Measurements from ENCODE around the gene MMD2.
"Not testable (repeated sequence)": the region's sequence is repeated elsewhere in the genome, so short reads cannot be mapped to it uniquely, and the experiment has no call there.

The MMD2 gene

GRCh38 chr7:4893188-4893587 is 65.8 kb downstream of the MMD2 start:
- not testable (repeated sequence) for DNase-seq

DNA sequence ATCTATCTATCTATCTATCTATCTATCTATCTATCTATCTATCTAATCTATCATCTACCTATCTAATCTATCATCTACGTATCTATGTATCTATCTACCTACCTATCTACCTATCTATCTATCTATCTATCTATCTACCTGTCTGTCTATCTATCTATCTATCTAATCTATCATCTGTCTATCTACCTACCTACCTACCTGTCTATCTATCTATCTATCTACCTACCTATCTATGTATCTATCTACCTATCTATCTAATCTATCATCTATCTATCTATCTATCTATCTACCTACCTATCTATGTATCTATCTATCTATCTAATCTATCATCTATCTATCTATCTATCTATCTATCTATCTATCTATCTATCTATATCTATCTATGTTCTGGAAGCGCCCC is 67.5 kb downstream of the MMD2 start:
- not testable (repeated sequence) for DNase-seq

- DNase-seq = no peak
These were observed 69.3 kb downstream of the MMD2 start for GRCh38 chr7:4889682-4890081.

- DNase-seq = no peak
These were observed 70.8 kb downstream of the MMD2 start for GRCh38 chr7:4888161-4888560.

- no peak for DNase-seq
These were observed 72.3 kb downstream of the MMD2 start for GRCh38 chr7:4886671-4887070.

- DNase-seq = no peak
These were observed 73.6 kb downstream of the MMD2 start for GRCh38 chr7:4885317-4885807.

GRCh38 chr7:4884164-4884563 is 74.8 kb downstream of the MMD2 start:
- no peak for DNase-seq

DNA sequence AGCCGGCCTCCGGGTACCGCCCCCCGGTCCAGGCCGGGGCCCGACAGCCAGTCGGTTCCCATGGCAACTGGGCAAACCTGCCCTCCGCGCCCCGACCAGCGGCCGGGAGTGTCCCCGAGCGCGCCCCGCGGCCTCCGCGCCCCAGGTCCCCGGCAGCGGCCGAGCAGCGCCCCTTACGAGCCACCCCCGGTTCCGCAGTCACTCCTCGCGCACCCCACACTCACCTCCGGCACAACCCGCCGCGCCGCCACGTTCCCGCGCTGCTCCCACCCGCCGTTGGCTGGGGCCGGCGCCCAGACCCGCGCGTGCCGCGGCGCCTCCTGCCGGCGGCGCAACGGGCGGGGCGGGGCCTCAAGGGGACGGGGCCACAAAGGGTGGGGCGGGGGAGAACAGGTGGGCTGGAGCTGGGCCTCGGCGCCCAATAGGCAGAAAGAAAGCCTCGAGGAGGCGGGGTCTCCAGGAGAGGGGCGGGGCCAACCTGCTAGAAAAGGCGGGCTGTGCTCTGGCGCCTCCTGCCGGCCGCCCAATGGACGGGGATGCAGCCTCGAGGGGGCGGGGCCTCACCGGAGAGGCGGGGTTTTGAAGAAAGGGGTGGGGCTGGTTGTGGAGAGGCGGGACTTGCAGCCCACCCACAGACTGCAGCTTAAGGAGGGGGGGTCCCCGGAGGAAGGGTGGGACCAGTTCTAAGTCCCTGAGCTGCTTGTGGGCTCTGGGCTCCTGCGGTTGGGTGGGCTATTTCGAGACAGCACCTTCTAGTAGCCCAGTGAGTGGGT is 75.4 kb downstream of the MMD2 start, which contains the start of gene RADIL:
Gene RADIL, minus strand, starts transcription at position 345 of the 773 bp plus-strand sequence. CDS start 5,577 bp downstream, outside the sequence.
- DNase-seq = peak; percentile 94

DNA sequence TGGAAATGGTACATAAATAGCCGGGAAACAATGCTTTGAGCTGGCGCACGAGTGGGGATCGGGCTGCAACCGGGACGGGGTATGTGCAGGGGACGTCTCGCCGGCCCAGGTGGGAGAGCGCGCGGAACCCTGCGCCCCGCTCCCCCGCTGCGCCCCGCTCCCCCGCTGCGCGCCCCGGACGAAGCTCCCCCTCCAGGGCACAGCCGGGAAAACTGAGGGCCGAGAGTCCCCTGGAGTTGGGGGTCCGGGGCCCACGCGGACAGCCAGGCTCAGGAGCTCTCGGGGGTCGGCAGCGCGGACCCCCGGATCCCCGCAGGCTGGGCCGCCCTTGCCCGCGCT is 76.0 kb downstream of the MMD2 start:
- DNase-seq = no peak

- no peak for DNase-seq
These were observed 76.6 kb downstream of the MMD2 start for GRCh38 chr7:4882169-4883032.

DNA sequence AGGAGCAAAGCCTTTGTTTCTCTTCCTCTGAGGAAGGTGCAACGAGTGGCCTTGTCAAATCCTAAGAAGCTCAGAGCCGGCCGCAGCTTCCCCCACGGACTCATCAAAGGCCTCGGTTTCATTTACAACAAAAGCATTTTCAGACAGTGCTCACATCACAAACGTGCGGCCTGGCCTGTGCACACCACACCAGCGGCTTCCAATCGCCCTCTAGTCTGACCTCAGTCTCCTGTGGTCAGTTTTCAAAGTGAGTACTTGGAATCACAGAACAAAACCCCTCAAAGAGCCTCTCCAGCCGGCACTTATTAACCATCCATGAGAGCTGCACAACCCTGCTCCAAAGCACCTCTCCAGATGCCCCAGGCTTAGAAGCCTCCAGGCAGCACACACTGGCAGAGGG is 78.8 kb downstream of the MMD2 start:
- DNase-seq = no peak

DNA sequence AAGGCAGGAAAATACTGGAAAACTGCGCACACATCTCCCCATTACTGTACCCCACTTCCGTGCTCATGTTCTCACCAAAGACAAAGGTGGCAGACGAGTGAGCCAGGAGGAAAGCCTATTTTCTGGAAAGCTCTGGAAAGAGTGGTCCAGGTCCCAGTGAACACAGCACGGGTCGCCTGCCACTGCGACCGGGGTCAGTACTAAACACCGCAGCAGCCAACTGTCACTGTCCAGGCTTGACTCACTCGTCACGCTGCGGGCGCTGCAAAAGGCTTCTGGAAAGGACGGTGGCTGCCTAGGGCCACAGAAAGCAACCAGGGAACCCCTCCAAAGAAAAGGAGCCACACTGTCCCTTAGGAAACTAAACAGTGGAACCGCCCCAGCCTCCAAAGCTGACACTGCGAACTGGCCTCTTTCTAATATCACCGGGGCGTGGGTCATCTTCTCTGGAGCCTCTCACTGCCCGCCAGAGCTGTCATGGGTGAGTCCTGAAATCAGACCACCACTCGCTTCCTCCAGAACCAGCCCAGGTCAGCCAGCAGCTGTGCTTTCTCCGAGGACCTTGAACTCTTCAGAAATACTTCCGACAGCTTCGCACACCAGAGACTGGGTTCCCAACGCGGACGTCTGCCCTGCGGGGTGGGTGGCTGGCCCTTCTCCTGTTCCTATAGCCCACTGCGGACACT is 79.4 kb downstream of the MMD2 start:
- DNase-seq = no peak

DNA sequence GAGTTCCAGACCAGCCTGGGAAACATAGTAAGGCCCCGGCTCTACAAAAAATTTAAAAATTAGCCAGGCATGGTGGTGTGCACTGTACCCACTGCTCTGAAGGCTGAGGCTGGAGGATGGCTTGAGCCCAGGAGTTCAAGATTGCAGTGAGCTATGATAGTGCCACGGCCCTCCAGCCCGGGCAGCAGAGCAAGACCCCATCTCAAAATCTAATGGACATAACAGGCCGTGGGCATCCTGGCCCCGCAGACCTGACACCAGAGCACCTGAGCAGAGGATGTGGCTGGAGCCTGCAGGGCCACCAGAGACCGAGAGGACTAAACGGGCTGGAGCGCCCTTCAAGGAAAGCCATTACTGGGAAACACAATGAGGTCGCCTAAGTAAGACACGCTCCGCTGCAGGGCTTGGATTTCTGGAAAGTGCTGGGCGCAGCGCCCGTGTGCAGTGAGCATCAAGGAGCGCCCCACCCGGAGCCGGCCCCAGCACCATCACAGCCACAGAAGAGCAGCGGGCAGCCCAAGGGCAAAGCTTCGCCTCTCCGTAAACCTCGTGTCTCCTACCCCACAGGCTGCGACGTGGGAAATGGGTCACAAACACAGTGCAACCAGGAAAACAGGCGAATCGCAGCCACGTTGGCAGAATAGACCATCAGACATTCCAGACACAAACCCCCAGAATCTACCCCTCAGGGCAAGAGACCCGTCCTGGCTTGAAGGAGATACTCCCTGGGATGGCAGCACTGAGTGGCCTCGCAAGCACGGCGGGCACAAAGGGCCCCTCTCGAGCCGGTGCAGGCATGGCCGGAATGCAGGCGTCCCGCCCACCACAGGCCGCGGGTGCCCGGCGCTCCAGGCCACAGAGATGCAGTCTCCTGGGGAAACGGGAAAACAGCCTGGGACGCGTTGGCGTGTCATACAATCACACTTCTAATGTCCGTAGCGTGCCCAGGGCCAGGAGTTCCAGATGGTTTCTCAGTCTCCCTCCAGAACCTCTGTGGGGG is 80.4 kb downstream of the MMD2 start:
- DNase-seq = no peak

- DNase-seq = no peak
These were observed 82.4 kb downstream of the MMD2 start for GRCh38 chr7:4876586-4876985.

DNA sequence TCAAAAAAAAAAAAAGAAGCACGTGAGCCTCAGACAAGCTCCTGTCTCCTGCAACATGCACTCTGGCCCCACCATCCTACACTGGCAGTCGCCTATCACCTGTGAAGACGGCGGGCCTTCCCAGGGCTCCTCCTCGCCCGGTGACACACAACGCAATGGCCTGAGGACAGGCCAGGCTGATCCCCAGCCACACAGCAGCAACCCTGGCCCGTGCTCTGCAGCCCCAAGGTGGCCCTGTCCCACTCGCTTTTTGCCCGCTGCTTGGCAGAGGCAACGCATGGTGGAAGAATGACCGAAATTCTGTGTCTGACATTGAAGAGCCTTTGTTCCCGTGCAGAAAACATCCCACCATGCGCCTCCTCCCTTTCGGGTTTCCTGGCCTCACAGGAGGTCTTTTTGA is 83.6 kb downstream of the MMD2 start:
- no peak for DNase-seq

DNA sequence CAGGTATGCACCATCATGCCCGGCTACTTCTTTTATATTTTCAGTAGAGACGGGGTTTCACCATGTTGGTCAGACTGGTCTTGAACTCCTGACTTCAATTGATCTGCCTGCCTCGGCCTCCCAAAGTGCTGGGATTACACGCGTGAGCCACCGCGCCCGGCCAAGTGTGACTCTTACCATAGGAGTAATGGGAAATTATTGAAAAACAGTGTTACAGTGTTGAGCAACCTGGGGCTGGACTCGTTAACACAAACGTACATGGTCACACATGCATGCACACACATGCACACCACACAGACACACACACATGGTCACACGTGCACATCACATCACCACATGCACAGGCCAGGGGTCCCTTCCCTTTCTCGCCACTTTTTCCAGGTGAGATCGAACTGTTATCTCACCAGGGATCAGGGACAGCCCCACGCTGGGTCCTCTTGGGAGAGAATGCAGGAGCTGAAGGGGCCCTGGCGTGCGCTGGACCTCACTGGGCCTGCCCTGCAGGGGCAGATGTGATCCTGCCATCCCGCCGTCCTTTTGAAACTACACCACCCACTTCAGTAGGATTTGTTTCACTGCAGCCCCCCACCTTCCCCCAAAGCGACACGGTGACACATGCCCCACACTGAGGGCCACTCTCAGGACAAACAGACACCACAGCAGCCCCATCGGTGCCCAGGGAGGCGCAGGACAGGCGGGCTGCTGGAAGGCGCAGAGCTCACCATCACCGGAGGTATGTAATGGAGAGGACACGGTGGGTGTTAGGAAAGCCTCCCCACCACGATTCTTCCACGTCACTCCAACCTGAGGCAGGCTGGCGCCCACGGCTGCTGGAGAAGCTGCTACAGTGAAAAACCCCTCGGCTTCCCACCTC is 85.7 kb downstream of the MMD2 start:
- DNase-seq = no peak

DNA sequence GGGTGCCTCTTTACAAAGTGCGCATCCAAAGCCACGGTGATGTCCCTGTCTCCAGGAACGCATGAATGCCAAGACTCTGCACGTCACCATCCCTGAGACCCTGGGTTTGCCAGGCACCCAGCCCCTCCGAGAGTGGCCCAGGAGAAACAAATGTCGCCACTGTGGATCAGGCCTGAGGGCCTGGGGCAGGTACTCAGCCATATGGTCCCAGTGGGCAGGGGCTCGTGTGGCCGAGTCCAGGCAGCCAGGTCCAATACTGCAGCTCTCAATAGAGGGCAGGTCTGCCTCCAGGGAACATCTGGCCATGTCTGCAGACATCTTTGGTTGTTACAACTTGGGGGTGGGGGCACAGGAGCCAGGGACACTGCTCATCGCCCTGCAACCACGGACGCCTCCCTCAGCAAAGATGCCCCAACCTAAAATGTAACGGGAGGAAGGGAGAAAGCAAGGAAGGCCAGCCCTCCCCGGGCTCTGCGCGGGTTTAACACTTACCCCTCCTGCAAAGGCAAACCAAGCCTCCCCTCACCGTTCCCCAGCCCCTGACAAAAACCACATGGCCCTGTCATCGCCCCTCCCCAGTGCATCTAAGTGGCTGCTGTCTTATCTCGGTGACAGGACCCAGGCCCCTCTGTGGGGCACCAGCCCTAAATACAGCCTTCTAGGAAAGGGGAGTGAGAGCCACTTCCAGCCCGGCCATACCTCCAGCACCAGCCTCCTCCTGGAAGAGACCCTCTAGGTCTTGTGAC is 86.9 kb downstream of the MMD2 start:
- no peak for DNase-seq

DNA sequence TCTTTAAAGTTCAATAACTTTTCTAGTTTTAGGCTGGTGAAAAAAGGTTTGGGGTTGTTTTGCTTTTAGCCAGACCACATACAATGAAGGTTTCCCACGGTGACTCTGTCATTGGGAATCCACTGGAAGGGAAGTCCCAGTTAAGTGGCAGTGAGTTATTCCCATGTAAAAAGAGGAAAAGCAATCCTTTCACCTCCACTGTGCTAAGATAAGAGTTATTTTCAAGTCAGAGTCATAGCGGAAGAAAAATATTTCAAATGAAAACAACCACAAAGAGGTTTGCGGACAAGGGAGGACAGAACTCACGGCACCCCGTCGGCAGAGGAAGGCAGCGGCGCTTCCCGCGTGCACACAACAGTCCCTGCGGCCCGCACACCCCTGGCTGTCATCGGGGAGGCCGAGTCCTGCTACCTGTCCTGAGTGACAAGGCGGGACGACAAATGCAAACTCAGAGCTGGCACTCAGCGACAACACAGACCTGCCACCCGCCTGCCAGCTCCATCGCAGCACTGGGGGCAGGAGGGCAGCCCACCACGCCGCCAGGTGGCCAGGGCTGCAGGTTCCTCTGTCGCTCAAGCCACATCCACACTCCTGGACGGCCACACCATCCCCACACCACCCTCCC is 87.8 kb downstream of the MMD2 start:
- DNase-seq = no peak

DNA sequence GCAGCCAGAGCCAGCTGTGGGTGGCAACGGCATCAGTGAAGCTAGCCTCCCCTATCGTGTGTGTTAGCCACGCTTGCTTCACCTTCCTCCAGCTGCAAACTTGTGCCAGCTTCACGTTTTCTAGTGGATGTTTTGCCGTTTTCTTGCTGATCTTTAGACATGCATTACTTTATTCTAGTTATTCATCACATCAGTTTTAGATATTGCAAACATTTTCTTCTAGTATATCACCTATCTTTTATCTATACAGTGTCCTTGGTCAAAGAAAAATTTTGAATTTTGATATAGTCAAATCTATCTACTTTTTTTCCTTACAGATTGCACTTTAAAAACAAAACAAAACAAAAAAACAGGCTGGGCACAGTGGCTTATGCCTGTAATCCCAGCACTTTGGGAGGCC is 90.5 kb downstream of the MMD2 start:
- DNase-seq = no peak

Data from NCI-H1092 (cell line).